ENCODE measurements around the gene SCEL.

Gene SCEL

GRCh38 chr13:77528414-77528813, 7.1 kb upstream of the SCEL start:
- TF ChIP-seq CTCF (IDR thresholded peaks at IDR 0.05; ENCODE audit: low read length, missing control alignments), result no peak

GRCh38 chr13:77528834-77529500, 6.5 kb upstream of the SCEL start:
- no peak overlapping the region for H3K4me3 ChIP-seq (replicated peaks; ENCODE audit: low read depth, low read length)
- no peak for TF ChIP-seq CTCF (IDR thresholded peaks at IDR 0.05; ENCODE audit: low read length, missing control alignments)
- no peak for DNase-seq (ENCODE audit: low read depth)

More at GRCh38 chr13:77528414-77528813, 7.1 kb upstream of the SCEL start:
- no peak overlapping the region for H3K4me3 ChIP-seq (replicated peaks; ENCODE audit: low read depth, low read length)
- no peak for DNase-seq (ENCODE audit: low read depth)

- TF ChIP-seq CTCF (IDR thresholded peaks at IDR 0.05; ENCODE audit: low read length, missing control alignments), result no peak
These were observed 6.0 kb upstream of the SCEL start for GRCh38 chr13:77529501-77529840.

GRCh38 chr13:77530875-77531274, 4.6 kb upstream of the SCEL start:
- no peak for TF ChIP-seq CTCF (IDR thresholded peaks at IDR 0.05; ENCODE audit: low read length, missing control alignments)
- DNase-seq (ENCODE audit: low read depth), result no peak
- no peak overlapping the region for H3K4me3 ChIP-seq (replicated peaks; ENCODE audit: low read depth, low read length)

More at GRCh38 chr13:77529501-77529840, 6.0 kb upstream of the SCEL start:
- DNase-seq (ENCODE audit: low read depth), result no peak
- no peak overlapping the region for H3K4me3 ChIP-seq (replicated peaks; ENCODE audit: low read depth, low read length)

GRCh38 chr13:77532983-77533382, 2.5 kb upstream of the SCEL start:
- DNase-seq (ENCODE audit: low read depth), result no peak

GRCh38 chr13:77533875-77534788, 1.4 kb upstream of the SCEL start:
- TF ChIP-seq CTCF (IDR thresholded peaks at IDR 0.05; ENCODE audit: low read length, missing control alignments), result no peak
- no peak overlapping the region for H3K4me3 ChIP-seq (replicated peaks; ENCODE audit: low read depth, low read length)
- DNase-seq (ENCODE audit: low read depth), result no peak

More at GRCh38 chr13:77532983-77533382, 2.5 kb upstream of the SCEL start:
- no peak overlapping the region for H3K4me3 ChIP-seq (replicated peaks; ENCODE audit: low read depth, low read length)
- TF ChIP-seq CTCF (IDR thresholded peaks at IDR 0.05; ENCODE audit: low read length, missing control alignments), result no peak

All from fibroblast of pulmonary artery (primary cell).